Hepatocyte (in vitro differentiated cells): ENCODE measurements around the gene KIF25. TPM values are rescaled to one million over a fixed set of nuclear protein-coding genes. Genes with fewer than 3 reads are reported as not detected.

Experiments used
- DNase-seq: peaks from one replicate; pipeline ENCODE4 v3.0.0-alpha.2; 2016; ENCODE audit warnings: low spot score
- H2AFZ ChIP-seq: fragments of 200-600 bp; sonication (generic); 2 replicates; pipeline ENCODE4 v1.6.0; 2016; ENCODE audit warnings: antibody characterized with exemption, mild to moderate bottlenecking
- H3K27ac ChIP-seq: fragments of 200-600 bp; sonication (generic); 2 replicates; pipeline ENCODE4 v1.5.1; 2016; ENCODE audit warnings: mild to moderate bottlenecking
- H3K27me3 ChIP-seq: fragments of 200-600 bp; sonication (generic); 2 replicates; pipeline ENCODE4 v1.6.1; 2016
- H3K36me3 ChIP-seq: fragments of 200-600 bp; sonication (generic); replicated peaks from 2 replicates; pipeline ENCODE4 v1.5.1; 2016; ENCODE audit warnings: low read depth; ENCODE audit not compliant: insufficient read depth
- H3K4me1 ChIP-seq: fragments of 200-600 bp; sonication (generic); 2 replicates; pipeline ENCODE4 v1.5.1; 2016; ENCODE audit warnings: mild to moderate bottlenecking, moderate library complexity; ENCODE audit not compliant: insufficient read depth
- H3K4me2 ChIP-seq: fragments of 200-600 bp; sonication (generic); 2 replicates; pipeline ENCODE4 v1.6.0; 2016
- H3K4me3 ChIP-seq: fragments of 200-600 bp; sonication (generic); 2 replicates; pipeline ENCODE4 v1.5.1; 2016; ENCODE audit warnings: mild to moderate bottlenecking
- H3K79me2 ChIP-seq: fragments of 200-600 bp; sonication (generic); 2 replicates; pipeline ENCODE4 v1.6.0; 2017; ENCODE audit warnings: mild to moderate bottlenecking
- H3K9me2 ChIP-seq: fragments of 200-600 bp; sonication (generic); replicated peaks from 2 replicates; pipeline ENCODE4 v1.6.0; 2017; ENCODE audit warnings: mild to moderate bottlenecking; ENCODE audit not compliant: insufficient read depth
- H3K9me3 ChIP-seq: fragments of 200-600 bp; sonication (generic); 2 replicates; pipeline ENCODE4 v1.5.1; 2016; ENCODE audit warnings: low read depth, mild to moderate bottlenecking
- H4K20me1 ChIP-seq: fragments of 200-600 bp; sonication (generic); 2 replicates; pipeline ENCODE4 v1.6.0; 2016; ENCODE audit warnings: mild to moderate bottlenecking; ENCODE audit not compliant: insufficient read depth, poor library complexity, severe bottlenecking
- EZH2 ChIP-seq: fragments of 200-600 bp; sonication (generic); IDR thresholded peaks from 2 replicates; pipeline ENCODE4 v1.6.1; 2016; ENCODE audit warnings: antibody characterized with exemption, mild to moderate bottlenecking, borderline replicate concordance
- EZH2phosphoT487 ChIP-seq: fragments of 200-600 bp; sonication (generic); IDR thresholded peaks from one replicate; pipeline ENCODE4 v1.6.1; 2018; ENCODE audit warnings: antibody characterized with exemption, mild to moderate bottlenecking, low read depth, moderate library complexity; ENCODE audit not compliant: unreplicated experiment, severe bottlenecking
- WGBS: methylation state at CpG from one replicate; pipeline ENCODE4 v1.1.6; 2016; ENCODE audit warnings: low lambda C conversion rate; ENCODE audit errors: missing lambda C conversion rate; 5-methylcytosine and 5-hydroxymethylcytosine counted together
- polyA plus RNA-seq: library from polyadenylated mRNA; unstranded; fragments of >200 nt; fragmentation: Nextera tagmentation; extraction: Ambion mirVana; gene quantifications from 2 replicates; pipeline ENCODE4 v1.2.1, GENCODE V29; 2016
- total RNA-seq: library from RNA; depleted of rRNA; stranded (reverse); fragments of >200 nt; gene quantifications from 2 replicates; pipeline ENCODE4 v1.2.3, GENCODE V29; 2014
- TF ChIP-seq, protein P1 (sequence below): fragments of 200-600 bp; sonication (generic); IDR thresholded peaks from 2 replicates; pipeline ENCODE4 v1.5.1; 2016; ENCODE audit warnings: antibody characterized with exemption, mild to moderate bottlenecking; ENCODE audit not compliant: poor library complexity

The KIF25 gene
- total and polyA plus RNA-seq, 2 experiments from 2014 or later: 0.40 TPM; not detected in 1

DNA sequence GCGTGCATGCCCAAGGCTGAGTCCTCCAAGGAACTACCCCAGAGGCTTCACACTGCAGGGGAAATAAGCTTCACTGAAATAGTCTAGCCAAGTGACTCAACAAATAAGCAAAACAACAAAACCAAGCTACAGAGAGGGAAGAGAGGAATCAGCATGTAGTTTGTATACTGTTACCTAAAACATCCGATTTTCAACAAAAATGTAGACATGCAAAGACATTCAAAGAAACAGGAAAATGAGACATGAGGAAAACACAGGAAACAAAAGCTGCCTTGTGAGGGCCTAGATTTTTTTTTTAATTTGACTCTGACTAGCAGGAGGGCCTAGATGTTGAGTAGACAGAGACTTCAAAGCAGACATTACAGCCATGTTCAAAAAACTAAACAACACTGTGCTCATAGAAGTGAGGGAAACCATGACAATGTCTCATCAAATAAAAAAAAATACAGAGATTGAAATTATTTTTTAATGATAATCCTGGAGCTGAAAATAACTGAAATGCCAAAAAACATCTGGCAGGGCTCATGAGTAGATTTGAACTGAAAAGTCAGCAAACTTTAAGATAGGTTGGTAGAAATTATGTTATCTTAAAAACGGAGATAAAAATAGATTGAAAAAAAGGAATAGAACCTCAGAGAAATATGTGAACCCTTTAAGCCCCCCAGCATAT, 16.4 kb upstream of the KIF25 start:
- Histone ChIP-seq H3K4me1 (no peaks in the 10 kb centered on the region), H4K20me1 (no peaks in the 10 kb centered on the region), H3K9me2 (no peaks in the 10 kb centered on the region), H3K4me3 (no peak overlapping the region), H3K4me2 (no peak overlapping the region), H3K36me3 (no peaks in the 10 kb centered on the region), H2AFZ (no peak overlapping the region), H3K27ac (no peak overlapping the region), H3K9me3 (no peaks in the 10 kb centered on the region), H3K27me3 (no peaks in the 10 kb centered on the region), H3K79me2 (no peaks in the 10 kb centered on the region)
- no peak for DNase-seq
- TF ChIP-seq EZH2phosphoT487 (no peak), EZH2 (no peak)
- TF ChIP-seq, protein P1, sequence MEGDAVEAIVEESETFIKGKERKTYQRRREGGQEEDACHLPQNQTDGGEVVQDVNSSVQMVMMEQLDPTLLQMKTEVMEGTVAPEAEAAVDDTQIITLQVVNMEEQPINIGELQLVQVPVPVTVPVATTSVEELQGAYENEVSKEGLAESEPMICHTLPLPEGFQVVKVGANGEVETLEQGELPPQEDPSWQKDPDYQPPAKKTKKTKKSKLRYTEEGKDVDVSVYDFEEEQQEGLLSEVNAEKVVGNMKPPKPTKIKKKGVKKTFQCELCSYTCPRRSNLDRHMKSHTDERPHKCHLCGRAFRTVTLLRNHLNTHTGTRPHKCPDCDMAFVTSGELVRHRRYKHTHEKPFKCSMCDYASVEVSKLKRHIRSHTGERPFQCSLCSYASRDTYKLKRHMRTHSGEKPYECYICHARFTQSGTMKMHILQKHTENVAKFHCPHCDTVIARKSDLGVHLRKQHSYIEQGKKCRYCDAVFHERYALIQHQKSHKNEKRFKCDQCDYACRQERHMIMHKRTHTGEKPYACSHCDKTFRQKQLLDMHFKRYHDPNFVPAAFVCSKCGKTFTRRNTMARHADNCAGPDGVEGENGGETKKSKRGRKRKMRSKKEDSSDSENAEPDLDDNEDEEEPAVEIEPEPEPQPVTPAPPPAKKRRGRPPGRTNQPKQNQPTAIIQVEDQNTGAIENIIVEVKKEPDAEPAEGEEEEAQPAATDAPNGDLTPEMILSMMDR: no peak
- 80% methylated on average over 3 of the region's 3 CpGs for WGBS

- Histone ChIP-seq H3K9me3 (no peaks in the 10 kb centered on the region), H2AFZ (no peak overlapping the region), H3K4me3 (no peak overlapping the region), H3K4me1 (no peaks in the 10 kb centered on the region), H3K9me2 (no peaks in the 10 kb centered on the region), H3K27me3 (no peaks in the 10 kb centered on the region), H4K20me1 (no peaks in the 10 kb centered on the region), H3K4me2 (no peak overlapping the region), H3K79me2 (no peaks in the 10 kb centered on the region), H3K36me3 (no peaks in the 10 kb centered on the region), H3K27ac (no peak overlapping the region)
- no peak for DNase-seq
- TF ChIP-seq EZH2: no peak
- TF ChIP-seq, protein P1: no peak
- no peak for TF ChIP-seq EZH2phosphoT487
- 85% methylated on average over 7 of the region's 7 CpGs for WGBS
These were observed 15.5 kb upstream of the KIF25 start for GRCh38 chr6:167981916-167982462.

- Histone ChIP-seq H3K9me3 (no peaks in the 10 kb centered on the region), H3K4me2 (no peak overlapping the region), H2AFZ (no peak overlapping the region), H3K4me1 (no peaks in the 10 kb centered on the region), H4K20me1 (no peaks in the 10 kb centered on the region), H3K9me2 (no peaks in the 10 kb centered on the region), H3K79me2 (no peaks in the 10 kb centered on the region), H3K36me3 (no peaks in the 10 kb centered on the region), H3K27me3 (no peaks in the 10 kb centered on the region), H3K4me3 (no peak overlapping the region), H3K27ac (no peak overlapping the region)
- no peak for TF ChIP-seq EZH2phosphoT487
- no peak for TF ChIP-seq EZH2
- TF ChIP-seq, protein P1: no peak
- DNase-seq: no peak
- WGBS: 90% methylated on average over 11 of the region's 11 CpGs
These were observed 13.2 kb upstream of the KIF25 start for GRCh38 chr6:167984144-167984719.
